Measurements from ENCODE around the gene NMB. TPM values are rescaled to one million over a fixed set of nuclear protein-coding genes. Genes with fewer than 3 reads are reported as not detected.
A peak's percentile ranks its signal among the peaks of the same experiment; 100 is the strongest.

Gene NMB
- total RNA-seq, 1 experiment from 2014 or later: 11.5 TPM

DNA sequence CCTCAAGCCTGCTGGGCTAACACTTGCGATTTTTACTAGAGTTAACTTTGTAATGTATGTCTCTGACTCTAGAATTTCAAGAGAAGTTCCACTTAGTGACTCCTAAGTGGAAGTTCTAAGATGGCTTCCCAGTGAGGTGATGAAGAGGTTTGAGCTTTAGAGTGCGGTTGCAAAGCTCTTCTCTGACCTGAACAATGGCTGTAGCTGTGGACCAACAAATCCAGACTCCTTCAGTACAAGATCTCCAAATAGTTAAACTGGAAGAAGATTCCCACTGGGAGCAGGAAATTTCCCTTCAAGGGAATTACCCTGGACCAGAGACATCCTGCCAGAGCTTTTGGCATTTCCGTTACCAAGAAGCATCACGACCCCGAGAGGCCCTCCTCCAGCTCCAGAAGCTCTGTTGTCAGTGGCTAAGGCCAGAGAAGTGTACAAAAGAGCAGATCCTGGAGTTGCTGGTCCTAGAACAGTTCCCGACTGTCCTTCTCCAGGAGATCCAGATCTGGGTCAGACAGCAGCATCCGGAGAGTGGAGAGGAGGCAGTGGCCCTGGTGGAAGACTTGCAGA, 26.2 kb downstream of the NMB start:
- no peak overlapping the region for H3K27ac ChIP-seq (ENCODE audit: insufficient read length, low read depth, low read length)
- no peak overlapping the region for H3K4ac ChIP-seq (ENCODE audit: low read depth, low read length)
- H2AFZ ChIP-seq (ENCODE audit: low read length): no peak overlapping the region
- no peaks in the 10 kb centered on the region; the same call in 1 of the 2 replicates for H3K27me3 ChIP-seq (ENCODE audit: insufficient read depth, low read length)
- H3K23ac ChIP-seq (ENCODE audit: insufficient read length, low read depth, low read length): no peak overlapping the region
- H3K4me2 ChIP-seq (ENCODE audit: insufficient read depth, insufficient read length, low read length): peak overlapping the region; percentile 57
- no peak overlapping the region for H3K14ac ChIP-seq (ENCODE audit: insufficient read depth, low read length)
- H3K27ac Mint-ChIP-seq: peak overlapping the region in 1 of 3 experiments; percentile 96; a peak in 3 of 7 replicates
- WGBS (ENCODE audit: extremely low coverage, insufficient read length, low lambda C conversion rate): no CpG with 5 or more reads among the region's 7 CpGs
- H2AK5ac ChIP-seq (ENCODE audit: insufficient read length, low read length): no peak overlapping the region
- H2BK5ac ChIP-seq (ENCODE audit: insufficient read length, low read length): no peak overlapping the region
- no peak overlapping the region for H4K91ac ChIP-seq (ENCODE audit: insufficient read length, low read depth, low read length)
- no peak overlapping the region for H3T11ph ChIP-seq (ENCODE audit: low read length)
- TF ChIP-seq, protein P1, sequence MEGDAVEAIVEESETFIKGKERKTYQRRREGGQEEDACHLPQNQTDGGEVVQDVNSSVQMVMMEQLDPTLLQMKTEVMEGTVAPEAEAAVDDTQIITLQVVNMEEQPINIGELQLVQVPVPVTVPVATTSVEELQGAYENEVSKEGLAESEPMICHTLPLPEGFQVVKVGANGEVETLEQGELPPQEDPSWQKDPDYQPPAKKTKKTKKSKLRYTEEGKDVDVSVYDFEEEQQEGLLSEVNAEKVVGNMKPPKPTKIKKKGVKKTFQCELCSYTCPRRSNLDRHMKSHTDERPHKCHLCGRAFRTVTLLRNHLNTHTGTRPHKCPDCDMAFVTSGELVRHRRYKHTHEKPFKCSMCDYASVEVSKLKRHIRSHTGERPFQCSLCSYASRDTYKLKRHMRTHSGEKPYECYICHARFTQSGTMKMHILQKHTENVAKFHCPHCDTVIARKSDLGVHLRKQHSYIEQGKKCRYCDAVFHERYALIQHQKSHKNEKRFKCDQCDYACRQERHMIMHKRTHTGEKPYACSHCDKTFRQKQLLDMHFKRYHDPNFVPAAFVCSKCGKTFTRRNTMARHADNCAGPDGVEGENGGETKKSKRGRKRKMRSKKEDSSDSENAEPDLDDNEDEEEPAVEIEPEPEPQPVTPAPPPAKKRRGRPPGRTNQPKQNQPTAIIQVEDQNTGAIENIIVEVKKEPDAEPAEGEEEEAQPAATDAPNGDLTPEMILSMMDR (conservative IDR thresholded peaks at IDR 0.05): no peak
- H3K9me3 ChIP-seq (ENCODE audit: control insufficient read depth, low read depth, low read length): no peaks in the 10 kb centered on the region
- H3K4me1 Mint-ChIP-seq: peaks cover 23 to 32% of the 10 kb centered on the region in 2 experiments
- H3K9me3 Mint-ChIP-seq: no peaks in the 10 kb centered on the region
- no peak for DNase-seq
- H4K20me1 ChIP-seq (ENCODE audit: control insufficient read depth, insufficient read depth, insufficient read length): peaks cover 3% of the 10 kb centered on the region
- no peak overlapping the region for H2BK120ac ChIP-seq (ENCODE audit: low read depth, low read length, poor library complexity, severe bottlenecking)
- peaks cover 6 to 11% (median 8%) of the 10 kb centered on the region in 3 experiments; a peak in 6 of 7 replicates for H3K36me3 Mint-ChIP-seq (ENCODE audit: insufficient read depth in 1 of 3, low read depth in 3 of 3)
- no peak overlapping the region for H2BK15ac ChIP-seq (ENCODE audit: low read depth, low read length)
- no peak overlapping the region for H2BK12ac ChIP-seq (ENCODE audit: insufficient read length, low read depth, low read length)
- H3K4me3 Mint-ChIP-seq: peak overlapping the region; percentile 88 to 92
- no peak overlapping the region for H4K8ac ChIP-seq (replicated peaks; ENCODE audit: insufficient read length, low read depth, low read length)
- no peak overlapping the region for H3K9ac ChIP-seq (ENCODE audit: extremely low read depth, insufficient read length, low read length)
- peaks cover 16% of the 10 kb centered on the region for H3K23me2 ChIP-seq (ENCODE audit: insufficient read length, low read depth, low read length, poor library complexity, severe bottlenecking)
- H4K5ac ChIP-seq (ENCODE audit: insufficient read length, low read depth, low read length): no peak overlapping the region
- no peak overlapping the region for H2BK20ac ChIP-seq (ENCODE audit: low read depth, low read length, poor library complexity, severe bottlenecking)
- no peak overlapping the region for H3K18ac ChIP-seq (ENCODE audit: insufficient read length, low read depth, low read length)
- H3K56ac ChIP-seq (ENCODE audit: insufficient read length, low read depth, low read length): no peak overlapping the region
- no peaks in the 10 kb centered on the region for H3K79me2 ChIP-seq (ENCODE audit: insufficient read depth, low read length)
- no peaks in the 10 kb centered on the region for H3K79me1 ChIP-seq (ENCODE audit: insufficient read depth, low read depth, low read length, poor library complexity, severe bottlenecking)
- H3K27me3 Mint-ChIP-seq (ENCODE audit: low read depth): peaks cover 36% of the 10 kb centered on the region
- peaks cover 11% of the 10 kb centered on the region; the same call in 1 of the 2 replicates for H3K4me1 ChIP-seq (ENCODE audit: insufficient read depth, low read length)

Measured in H9 (cell line).